DND-41 (cell line): ENCODE data around the gene HIP1.

Experiments
- EZH2 ChIP-seq: IDR thresholded peaks from 3 replicates; pipeline ENCODE4 v1.6.1; 2012; ENCODE audit warnings: borderline replicate concordance, low read depth, mild to moderate bottlenecking, moderate library complexity, low read length, inconsistent platforms; ENCODE audit not compliant: severe bottlenecking
- TF ChIP-seq, protein P1 (sequence below): IDR thresholded peaks from 2 replicates; pipeline ENCODE4 v1.5.1; 2012; ENCODE audit warnings: borderline replicate concordance, low read length, moderate library complexity, mild to moderate bottlenecking; ENCODE audit not compliant: poor library complexity, severe bottlenecking; ENCODE audit errors: extremely low read depth

- TF ChIP-seq, protein P1, sequence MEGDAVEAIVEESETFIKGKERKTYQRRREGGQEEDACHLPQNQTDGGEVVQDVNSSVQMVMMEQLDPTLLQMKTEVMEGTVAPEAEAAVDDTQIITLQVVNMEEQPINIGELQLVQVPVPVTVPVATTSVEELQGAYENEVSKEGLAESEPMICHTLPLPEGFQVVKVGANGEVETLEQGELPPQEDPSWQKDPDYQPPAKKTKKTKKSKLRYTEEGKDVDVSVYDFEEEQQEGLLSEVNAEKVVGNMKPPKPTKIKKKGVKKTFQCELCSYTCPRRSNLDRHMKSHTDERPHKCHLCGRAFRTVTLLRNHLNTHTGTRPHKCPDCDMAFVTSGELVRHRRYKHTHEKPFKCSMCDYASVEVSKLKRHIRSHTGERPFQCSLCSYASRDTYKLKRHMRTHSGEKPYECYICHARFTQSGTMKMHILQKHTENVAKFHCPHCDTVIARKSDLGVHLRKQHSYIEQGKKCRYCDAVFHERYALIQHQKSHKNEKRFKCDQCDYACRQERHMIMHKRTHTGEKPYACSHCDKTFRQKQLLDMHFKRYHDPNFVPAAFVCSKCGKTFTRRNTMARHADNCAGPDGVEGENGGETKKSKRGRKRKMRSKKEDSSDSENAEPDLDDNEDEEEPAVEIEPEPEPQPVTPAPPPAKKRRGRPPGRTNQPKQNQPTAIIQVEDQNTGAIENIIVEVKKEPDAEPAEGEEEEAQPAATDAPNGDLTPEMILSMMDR, result no peak
- no peak for TF ChIP-seq EZH2
Observed at GRCh38 chr7:75572814-75573213, 165.9 kb downstream of the HIP1 start.
